NB4 (cell line): ENCODE results near the gene ACSM2B.
"Not testable (repeated sequence)": the region's sequence is repeated elsewhere in the genome, so short reads cannot be mapped to it uniquely, and the experiment has no call there.

ENCODE experiments used
- DNase-seq: peaks from one replicate; pipeline ENCODE4 v3.0.0; 2010; ENCODE audit warnings: low read depth
- H3K4me3 ChIP-seq: one replicate; pipeline ENCODE4 v1.5.1; 2011; ENCODE audit warnings: mild to moderate bottlenecking, low read depth, low read length, moderate library complexity
- CTCF ChIP-seq: IDR thresholded peaks from one replicate; pipeline ENCODE4 v1.5.1; 2012; ENCODE audit warnings: low read depth, low read length
- MAX ChIP-seq: IDR thresholded peaks from 2 replicates; pipeline ENCODE4 v1.6.1; 2011; ENCODE audit warnings: low read depth, low read length
- MYC ChIP-seq: IDR thresholded peaks from 2 replicates; pipeline ENCODE4 v1.6.1; 2011; ENCODE audit warnings: low read depth, low read length
- POLR2A ChIP-seq: IDR thresholded peaks from 2 replicates; pipeline ENCODE4 v1.6.1; 2011; ENCODE audit warnings: mild to moderate bottlenecking; ENCODE audit not compliant: insufficient read length; ENCODE audit errors: extremely low read depth

Gene ACSM2B

DNA sequence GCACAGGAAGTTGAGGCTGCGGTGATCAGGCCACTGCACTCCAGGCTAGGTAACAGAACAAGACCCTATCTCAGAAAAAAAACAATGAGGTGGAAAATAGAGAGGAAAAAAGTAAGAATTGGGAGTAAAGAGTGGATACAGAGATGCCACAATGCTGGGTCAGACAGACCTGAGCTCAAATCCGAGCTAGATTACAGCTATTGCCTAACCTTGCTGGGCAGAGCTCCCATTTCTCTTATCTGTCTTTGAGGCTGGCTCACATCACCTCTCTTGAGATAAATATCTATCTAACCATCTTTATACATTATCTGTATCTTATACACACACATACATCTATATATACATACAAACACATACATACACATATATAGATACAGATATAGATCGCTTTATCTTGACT is 59.0 kb downstream of the ACSM2B start:
- no peak overlapping the region for H3K4me3 ChIP-seq
- TF ChIP-seq POLR2A (no peak), MAX (no peak), MYC (no peak), CTCF (no peak)
- DNase-seq: no peak

DNA sequence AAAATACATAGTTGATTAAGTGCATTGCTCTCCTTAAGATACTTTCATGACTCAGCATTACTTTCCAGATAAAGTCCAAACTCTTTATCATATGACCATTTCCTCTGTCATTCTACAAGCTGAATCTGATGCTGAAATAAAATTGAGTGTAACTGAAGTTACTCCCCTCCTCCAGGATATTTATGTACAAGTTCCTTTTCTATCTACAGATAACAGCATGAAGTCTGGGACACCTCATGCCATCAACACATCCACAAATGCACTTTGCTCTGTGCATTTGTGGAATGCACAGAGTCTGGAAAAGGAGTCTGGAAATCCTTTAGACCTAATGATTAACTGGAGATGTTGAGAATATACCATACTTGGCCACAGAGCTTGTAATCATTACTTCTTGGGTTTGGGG is 60.5 kb downstream of the ACSM2B start:
- no peak overlapping the region for H3K4me3 ChIP-seq
- TF ChIP-seq MAX: no peak
- no peak for TF ChIP-seq MYC
- TF ChIP-seq CTCF: no peak
- TF ChIP-seq POLR2A: no peak
- no peak for DNase-seq

DNA sequence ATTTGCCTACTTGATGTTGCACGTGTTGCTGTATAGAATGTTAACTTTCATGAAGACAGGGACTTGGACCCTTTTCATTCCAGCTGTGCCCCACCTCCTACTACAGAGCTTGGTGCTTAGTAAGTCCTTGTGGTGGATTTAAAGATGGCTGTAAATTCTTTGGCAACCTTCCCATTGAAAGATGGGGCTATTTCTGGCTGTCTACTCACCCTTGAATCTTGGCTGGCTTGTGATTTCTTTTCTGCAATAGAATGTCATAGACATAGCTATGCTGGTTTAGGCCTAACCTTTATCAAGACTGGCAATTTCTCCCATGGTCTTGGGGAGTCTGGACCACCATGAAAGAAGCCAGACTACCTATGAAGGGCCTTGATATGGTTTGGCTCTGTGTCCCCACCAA is 65.8 kb downstream of the ACSM2B start:
- DNase-seq: no peak
- no peak for TF ChIP-seq CTCF
- no peak for TF ChIP-seq MAX
- no peak for TF ChIP-seq POLR2A
- no peak for TF ChIP-seq MYC
- no peak overlapping the region for H3K4me3 ChIP-seq

DNA sequence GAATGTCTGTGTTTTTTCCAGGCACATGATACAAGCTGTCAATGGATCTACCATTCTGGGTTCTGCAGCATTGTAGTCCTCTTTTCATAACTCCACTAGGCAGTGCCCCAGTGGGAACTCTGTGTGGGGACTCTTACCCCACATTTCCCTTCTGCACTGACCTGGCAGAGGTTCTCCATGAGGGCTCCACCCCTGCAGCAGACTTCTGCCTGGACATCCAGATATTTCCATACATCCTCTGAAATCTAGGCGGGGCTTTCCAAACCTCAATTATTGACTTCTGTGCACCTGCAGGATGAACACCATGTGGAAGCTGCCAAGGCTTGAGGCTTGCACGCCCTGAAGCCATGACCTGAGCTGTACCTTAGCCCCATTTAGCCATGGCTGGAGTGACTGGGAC is 68.9 kb downstream of the ACSM2B start:
- no peak for TF ChIP-seq MAX
- TF ChIP-seq MYC: no peak
- no peak for TF ChIP-seq CTCF
- TF ChIP-seq POLR2A: no peak
- DNase-seq: no peak
- H3K4me3 ChIP-seq: no peak overlapping the region

DNA sequence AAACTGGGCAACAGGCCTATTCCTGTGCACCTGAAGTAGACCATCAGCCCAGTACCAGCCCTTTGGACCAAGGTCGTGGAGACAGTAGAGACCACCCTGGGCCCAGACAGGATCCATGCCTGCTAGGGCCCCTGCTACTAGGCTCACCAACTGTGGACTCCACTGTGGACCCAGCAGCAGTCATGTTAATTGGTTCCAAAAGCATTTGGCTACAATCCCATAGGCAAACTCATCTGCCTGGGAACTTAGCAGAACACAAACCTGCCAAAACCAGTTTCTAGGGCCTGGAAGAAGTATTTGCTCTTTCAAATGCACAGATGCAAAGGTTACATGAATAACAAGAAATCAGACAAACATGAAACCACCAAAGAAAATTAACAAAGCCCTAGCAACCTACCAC is 71.7 kb downstream of the ACSM2B start:
- TF ChIP-seq POLR2A: no peak
- TF ChIP-seq CTCF: no peak
- no peak for TF ChIP-seq MAX
- TF ChIP-seq MYC: no peak
- no peak overlapping the region for H3K4me3 ChIP-seq

DNA sequence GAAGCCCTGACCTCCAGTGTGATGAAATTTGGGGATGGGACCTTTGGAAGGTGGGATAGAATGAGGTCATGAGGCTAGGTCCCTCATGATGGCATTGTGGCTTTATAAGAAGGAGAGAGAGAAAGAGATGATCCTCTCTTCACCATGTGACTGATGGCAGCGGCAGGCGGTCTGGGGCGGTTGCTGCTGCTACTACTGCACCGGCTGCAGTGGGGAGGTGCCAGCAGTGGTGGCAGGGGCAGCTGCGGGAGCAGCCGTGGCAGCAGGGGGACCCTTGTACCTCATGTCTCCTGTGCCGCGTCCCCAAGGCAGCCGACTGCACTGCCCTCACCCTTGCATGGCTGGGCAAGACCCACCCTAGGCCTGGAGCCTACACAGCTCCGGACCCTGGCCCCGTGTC is 84.7 kb downstream of the ACSM2B start:
- not testable (repeated sequence) for DNase-seq, H3K4me3 ChIP-seq

More for the DNA sequence above, 71.7 kb downstream of the ACSM2B start:
- DNase-seq: no peak

DNA sequence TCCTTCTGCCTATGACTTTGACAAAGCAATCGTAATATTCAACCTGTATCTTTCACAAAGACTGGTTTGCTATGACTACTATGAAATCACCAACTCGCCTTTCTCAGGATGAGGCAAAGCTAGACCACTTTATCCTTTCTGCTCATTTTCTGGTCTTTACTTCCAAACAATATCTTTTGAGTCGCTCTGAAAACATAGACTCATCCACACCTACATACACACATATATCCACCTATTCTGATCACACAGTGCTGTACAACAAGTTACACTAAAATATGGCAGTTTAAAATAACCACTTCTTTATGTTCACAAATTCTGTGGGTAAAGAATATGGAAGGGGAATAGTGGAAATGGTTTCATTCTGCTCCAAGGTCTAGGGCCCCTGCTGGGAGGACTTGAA is 85.2 kb downstream of the ACSM2B start:
- not testable (repeated sequence) for DNase-seq, H3K4me3 ChIP-seq
